ENCODE data around the gene SLC17A8.
"Not testable (repeated sequence)": the region's sequence is repeated elsewhere in the genome, so short reads cannot be mapped to it uniquely, and the experiment has no call there.

Gene SLC17A8

DNA sequence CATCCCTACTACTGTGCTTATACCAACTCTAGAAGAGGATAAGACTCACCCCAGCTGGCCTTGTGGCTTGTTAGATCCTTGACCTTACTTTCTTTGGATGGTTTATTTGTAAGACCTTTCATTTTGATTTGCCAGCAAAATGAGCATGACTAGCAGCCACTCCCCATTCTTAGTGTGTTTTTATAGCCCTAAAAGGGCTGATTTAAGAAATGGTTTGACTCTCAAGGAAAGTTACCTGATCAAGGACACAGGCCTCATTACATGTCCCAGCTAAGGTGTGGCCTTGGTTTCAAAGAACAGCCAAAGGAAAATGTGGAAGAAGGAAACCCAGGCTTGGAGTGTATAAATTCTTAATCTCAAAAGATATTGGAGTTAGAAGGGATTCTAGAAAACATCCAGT is 41.4 kb downstream of the SLC17A8 start:
- H3K4me1 ChIP-seq (ENCODE audit: control insufficient read depth, low read depth, low read length): no peaks in the 10 kb centered on the region
- H3K9me3 ChIP-seq (ENCODE audit: control insufficient read depth, low read depth, low read length): no peaks in the 10 kb centered on the region
- no peak overlapping the region for H3K27ac ChIP-seq (ENCODE audit: low read length)
- H3K36me3 ChIP-seq (ENCODE audit: control insufficient read depth, low read depth, low read length): no peaks in the 10 kb centered on the region
- no peaks in the 10 kb centered on the region for H3K27me3 ChIP-seq (ENCODE audit: control insufficient read depth, insufficient read depth, low read length)
- no peak overlapping the region for H3K4me3 ChIP-seq (ENCODE audit: low read length)
- H3K9ac ChIP-seq (ENCODE audit: low read length): no peak overlapping the region

DNA sequence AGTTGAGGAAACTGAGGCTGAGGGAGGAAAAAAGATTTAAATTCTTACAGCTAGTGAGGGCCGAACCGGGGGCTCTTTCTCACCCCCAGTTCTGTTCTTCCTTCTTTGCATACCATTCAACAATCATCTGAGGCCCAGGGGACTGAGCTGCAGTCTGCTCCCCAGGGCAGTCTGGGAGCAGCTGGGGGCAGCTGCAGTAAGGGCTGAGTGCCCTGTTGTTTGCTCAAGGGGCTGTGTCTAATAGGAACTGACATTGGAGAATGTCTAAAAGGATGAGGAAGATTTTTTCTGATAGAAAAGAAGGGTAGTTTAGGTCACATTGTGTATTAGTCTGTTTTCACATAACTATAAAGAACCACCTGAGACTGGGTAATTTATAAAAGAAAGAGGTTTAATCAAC is 42.2 kb downstream of the SLC17A8 start:
- H3K27me3 ChIP-seq (ENCODE audit: control insufficient read depth, insufficient read depth, low read length): no peaks in the 10 kb centered on the region
- H3K4me3 ChIP-seq (ENCODE audit: low read length): no peak overlapping the region
- no peaks in the 10 kb centered on the region for H3K4me1 ChIP-seq (ENCODE audit: control insufficient read depth, low read depth, low read length)
- H3K36me3 ChIP-seq (ENCODE audit: control insufficient read depth, low read depth, low read length): no peaks in the 10 kb centered on the region
- H3K27ac ChIP-seq (ENCODE audit: low read length): no peak overlapping the region
- no peak overlapping the region for H3K9ac ChIP-seq (ENCODE audit: low read length)
- no peaks in the 10 kb centered on the region for H3K9me3 ChIP-seq (ENCODE audit: control insufficient read depth, low read depth, low read length)

DNA sequence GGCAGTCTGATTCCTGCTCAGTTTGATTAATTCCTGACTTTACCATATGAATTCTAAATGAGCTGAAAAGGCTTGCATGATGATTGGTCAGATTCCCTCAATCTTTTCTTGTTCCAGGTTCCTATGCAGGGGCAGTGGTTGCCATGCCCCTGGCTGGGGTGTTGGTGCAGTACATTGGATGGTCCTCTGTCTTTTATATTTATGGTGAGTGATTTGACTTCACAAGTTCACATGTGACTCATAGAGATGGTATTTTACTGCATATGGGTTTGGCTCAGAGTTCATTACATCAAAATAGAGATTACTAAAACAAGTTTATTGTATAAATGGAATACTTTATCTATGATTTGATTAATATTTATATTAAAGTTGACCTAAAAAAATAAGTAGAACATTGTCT is 44.8 kb downstream of the SLC17A8 start:
- Histone ChIP-seq H3K4me3 (ENCODE audit: low read length) (no peak overlapping the region), H3K9me3 (ENCODE audit: control insufficient read depth, low read depth, low read length) (no peaks in the 10 kb centered on the region), H3K36me3 (ENCODE audit: control insufficient read depth, low read depth, low read length) (no peaks in the 10 kb centered on the region), H3K4me1 (ENCODE audit: control insufficient read depth, low read depth, low read length) (no peaks in the 10 kb centered on the region), H3K27ac (ENCODE audit: low read length) (no peak overlapping the region), H3K27me3 (ENCODE audit: control insufficient read depth, insufficient read depth, low read length) (no peaks in the 10 kb centered on the region), H3K9ac (ENCODE audit: low read length) (no peak overlapping the region)

DNA sequence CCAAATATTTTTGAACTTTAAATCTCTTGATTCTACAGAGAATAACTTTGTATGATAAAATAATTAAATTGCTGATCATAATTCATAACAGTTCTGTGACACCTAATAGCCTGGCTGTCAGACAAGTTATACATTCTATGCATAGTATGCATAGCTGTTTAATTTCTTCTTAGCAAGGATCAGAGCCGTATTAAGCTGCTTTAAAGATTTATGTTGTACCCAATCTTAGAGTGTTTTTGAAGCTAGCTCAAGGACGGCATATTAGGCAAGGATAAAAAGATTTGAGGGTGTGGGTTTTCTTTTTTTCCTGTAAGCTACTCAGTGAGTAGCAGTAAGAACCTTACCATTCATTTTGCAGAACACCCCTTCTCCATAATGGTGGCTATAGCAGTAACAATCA is 45.9 kb downstream of the SLC17A8 start:
- Histone ChIP-seq H3K27ac (ENCODE audit: low read length) (no peak overlapping the region), H3K4me3 (ENCODE audit: low read length) (no peak overlapping the region), H3K27me3 (ENCODE audit: control insufficient read depth, insufficient read depth, low read length) (no peaks in the 10 kb centered on the region), H3K36me3 (ENCODE audit: control insufficient read depth, low read depth, low read length) (no peaks in the 10 kb centered on the region), H3K9ac (ENCODE audit: low read length) (no peak overlapping the region), H3K4me1 (ENCODE audit: control insufficient read depth, low read depth, low read length) (no peaks in the 10 kb centered on the region), H3K9me3 (ENCODE audit: control insufficient read depth, low read depth, low read length) (no peaks in the 10 kb centered on the region)

DNA sequence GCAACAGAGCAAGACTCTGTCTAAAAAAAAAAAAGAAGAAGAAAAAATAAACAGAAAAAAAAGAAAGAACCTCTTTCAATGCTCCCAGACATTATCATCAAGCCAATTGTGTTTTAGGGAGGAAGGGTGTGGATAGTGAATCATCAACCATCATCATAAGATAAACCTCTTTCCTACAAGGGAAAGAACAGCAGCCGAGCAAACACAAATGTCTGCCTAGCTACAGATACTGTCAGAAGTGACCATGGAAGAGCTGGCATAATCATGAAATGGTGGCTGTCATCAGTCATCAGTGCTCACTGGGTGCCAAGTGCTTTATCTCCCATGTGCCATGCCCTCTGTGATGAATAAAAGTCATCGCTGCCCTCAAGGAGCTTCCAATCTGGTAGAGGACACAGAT is 46.6 kb downstream of the SLC17A8 start:
- no peak overlapping the region for H3K27ac ChIP-seq (ENCODE audit: low read length)
- no peaks in the 10 kb centered on the region for H3K27me3 ChIP-seq (ENCODE audit: control insufficient read depth, insufficient read depth, low read length)
- H3K9me3 ChIP-seq (ENCODE audit: control insufficient read depth, low read depth, low read length): no peaks in the 10 kb centered on the region
- H3K4me1 ChIP-seq (ENCODE audit: control insufficient read depth, low read depth, low read length): no peaks in the 10 kb centered on the region
- H3K36me3 ChIP-seq (ENCODE audit: control insufficient read depth, low read depth, low read length): no peaks in the 10 kb centered on the region
- H3K4me3 ChIP-seq (ENCODE audit: low read length): no peak overlapping the region
- H3K9ac ChIP-seq (ENCODE audit: low read length): no peak overlapping the region

DNA sequence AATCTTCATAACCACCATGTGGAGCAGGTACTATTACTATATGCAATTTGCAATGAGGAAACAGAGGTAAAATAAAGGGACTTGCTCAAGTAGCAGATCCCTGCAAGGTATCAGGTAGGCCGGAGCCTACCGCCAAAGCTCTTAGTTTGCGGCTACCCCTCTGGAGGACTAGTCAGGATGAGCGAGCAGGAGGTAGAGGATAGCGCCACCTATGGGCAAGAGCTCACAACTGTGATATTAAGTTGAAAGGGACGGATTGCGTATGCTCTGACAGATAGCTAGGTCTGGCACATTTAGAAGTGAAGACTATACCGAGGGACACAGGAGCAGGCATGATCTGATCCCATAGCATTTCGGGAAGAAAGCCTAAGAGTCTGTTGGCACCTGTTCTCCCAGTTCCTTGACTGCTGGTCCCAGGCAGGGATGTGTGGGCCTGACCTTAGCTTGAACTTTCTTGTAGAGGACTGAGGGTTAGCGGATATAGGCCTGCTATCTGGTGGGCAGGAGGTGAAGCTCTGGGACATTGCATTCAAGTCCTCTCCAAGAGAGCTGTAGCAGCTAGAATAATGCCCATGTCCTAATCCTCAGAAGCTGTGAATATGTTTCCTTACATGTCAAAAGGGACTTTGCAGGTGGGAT is 48.0 kb downstream of the SLC17A8 start:
- H3K4me1 ChIP-seq (ENCODE audit: control insufficient read depth, low read depth, low read length): no peaks in the 10 kb centered on the region
- no peak overlapping the region for H3K9ac ChIP-seq (ENCODE audit: low read length)
- no peaks in the 10 kb centered on the region for H3K9me3 ChIP-seq (ENCODE audit: control insufficient read depth, low read depth, low read length)
- H3K36me3 ChIP-seq (ENCODE audit: control insufficient read depth, low read depth, low read length): no peaks in the 10 kb centered on the region
- H3K4me3 ChIP-seq (ENCODE audit: low read length): no peak overlapping the region
- no peak overlapping the region for H3K27ac ChIP-seq (ENCODE audit: low read length)
- H3K27me3 ChIP-seq (ENCODE audit: control insufficient read depth, insufficient read depth, low read length): no peaks in the 10 kb centered on the region

DNA sequence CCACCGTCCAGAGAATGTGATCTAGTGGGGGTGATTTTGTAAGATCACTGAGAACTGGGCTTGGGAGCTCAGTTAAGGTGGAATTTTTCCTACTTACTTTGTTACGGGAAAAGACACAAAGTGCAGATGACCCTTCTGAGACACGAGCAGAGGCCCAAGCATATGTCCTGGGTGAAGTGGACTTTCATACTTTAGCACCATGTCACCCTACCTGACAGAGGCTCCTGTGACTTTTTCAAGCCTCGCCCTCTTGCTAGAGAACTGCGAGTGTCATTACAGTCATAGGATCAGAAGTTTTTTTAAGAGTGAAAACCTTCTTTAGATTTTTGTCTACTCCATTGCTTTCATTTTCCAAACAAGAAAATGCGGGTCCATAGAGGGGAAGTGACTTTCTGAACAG is 56.1 kb downstream of the SLC17A8 start:
- no peak overlapping the region for H3K4me3 ChIP-seq (ENCODE audit: low read length)
- no peak overlapping the region for H3K9ac ChIP-seq (ENCODE audit: low read length)
- H3K9me3 ChIP-seq (ENCODE audit: control insufficient read depth, low read depth, low read length): no peaks in the 10 kb centered on the region
- H3K27me3 ChIP-seq (ENCODE audit: control insufficient read depth, insufficient read depth, low read length): no peaks in the 10 kb centered on the region
- no peaks in the 10 kb centered on the region for H3K36me3 ChIP-seq (ENCODE audit: control insufficient read depth, low read depth, low read length)
- H3K27ac ChIP-seq (ENCODE audit: low read length): no peak overlapping the region
- H3K4me1 ChIP-seq (ENCODE audit: control insufficient read depth, low read depth, low read length): peaks cover 8% of the 10 kb centered on the region

DNA sequence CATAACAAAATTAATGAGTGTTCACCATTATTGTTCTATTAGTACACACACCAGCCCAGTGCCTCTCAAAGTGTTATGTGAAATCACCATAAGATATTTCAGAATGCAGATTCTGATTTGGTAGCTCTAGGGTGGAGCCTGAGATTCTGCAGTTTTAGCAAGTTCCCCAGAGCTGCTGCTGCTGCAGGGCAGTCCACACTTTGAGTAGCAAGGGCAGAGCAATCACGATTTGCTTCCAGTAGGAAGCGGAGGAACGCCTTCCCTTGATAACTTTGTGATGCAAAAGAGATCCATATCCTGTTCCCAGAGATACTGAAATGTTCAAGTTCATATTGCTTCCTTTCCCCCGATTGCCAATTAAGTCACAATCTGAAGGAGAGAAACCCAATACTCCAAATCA is 57.9 kb downstream of the SLC17A8 start:
- no peak overlapping the region for H3K9ac ChIP-seq (ENCODE audit: low read length)
- no peaks in the 10 kb centered on the region for H3K27me3 ChIP-seq (ENCODE audit: control insufficient read depth, insufficient read depth, low read length)
- H3K27ac ChIP-seq (ENCODE audit: low read length): no peak overlapping the region
- H3K36me3 ChIP-seq (ENCODE audit: control insufficient read depth, low read depth, low read length): no peaks in the 10 kb centered on the region
- no peaks in the 10 kb centered on the region for H3K9me3 ChIP-seq (ENCODE audit: control insufficient read depth, low read depth, low read length)
- no peak overlapping the region for H3K4me3 ChIP-seq (ENCODE audit: low read length)
- peaks cover 8% of the 10 kb centered on the region for H3K4me1 ChIP-seq (ENCODE audit: control insufficient read depth, low read depth, low read length)

DNA sequence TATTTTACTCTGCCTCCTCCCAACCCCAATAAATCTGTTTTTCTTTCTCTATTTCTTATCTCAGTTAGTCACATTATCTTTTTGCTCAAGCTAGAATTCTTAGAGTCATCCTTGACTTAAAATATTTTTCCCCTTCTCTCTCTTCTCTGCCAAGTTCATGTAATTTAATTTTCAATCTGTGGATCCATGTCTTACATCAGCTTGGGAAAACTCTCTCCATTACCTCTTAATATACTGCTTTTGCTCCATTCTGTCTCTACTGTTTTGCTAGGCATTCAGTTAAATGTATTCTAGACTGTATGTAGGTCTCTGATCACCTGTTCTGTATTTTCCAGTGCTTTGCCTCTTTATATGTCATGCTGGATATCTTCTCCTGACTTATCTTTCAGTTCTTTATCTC is 65.8 kb downstream of the SLC17A8 start:
- Histone ChIP-seq H3K4me1 (ENCODE audit: control insufficient read depth, low read depth, low read length) (no peaks in the 10 kb centered on the region), H3K9ac (ENCODE audit: low read length) (no peak overlapping the region), H3K27me3 (ENCODE audit: control insufficient read depth, insufficient read depth, low read length) (no peaks in the 10 kb centered on the region), H3K36me3 (ENCODE audit: control insufficient read depth, low read depth, low read length) (no peaks in the 10 kb centered on the region), H3K9me3 (ENCODE audit: control insufficient read depth, low read depth, low read length) (no peaks in the 10 kb centered on the region), H3K27ac (ENCODE audit: low read length) (no peak overlapping the region), H3K4me3 (ENCODE audit: low read length) (no peak overlapping the region)

DNA sequence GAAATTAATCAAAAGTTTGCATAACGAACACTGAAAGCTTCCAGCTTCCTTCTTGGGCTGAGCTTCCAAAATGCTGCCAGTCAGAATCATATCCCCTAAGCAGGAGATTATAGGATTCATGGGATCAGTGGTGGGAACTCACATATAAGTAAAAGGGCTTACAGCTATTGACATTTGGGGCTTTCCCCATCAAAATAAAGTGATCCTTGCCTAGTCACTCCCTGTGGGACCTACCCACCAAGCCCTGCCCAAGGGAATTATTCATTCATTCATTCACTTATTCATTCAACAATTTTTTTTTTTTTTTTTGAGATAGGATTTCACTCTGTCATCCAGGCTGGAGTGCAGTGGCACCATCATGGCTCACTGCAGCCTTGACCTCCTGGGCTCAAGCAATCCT is 69.3 kb downstream of the SLC17A8 start:
- H3K9me3 ChIP-seq (ENCODE audit: control insufficient read depth, low read depth, low read length): no peaks in the 10 kb centered on the region
- H3K36me3 ChIP-seq (ENCODE audit: control insufficient read depth, low read depth, low read length): no peaks in the 10 kb centered on the region
- no peak overlapping the region for H3K27ac ChIP-seq (ENCODE audit: low read length)
- H3K27me3 ChIP-seq (ENCODE audit: control insufficient read depth, insufficient read depth, low read length): no peaks in the 10 kb centered on the region
- H3K9ac ChIP-seq (ENCODE audit: low read length): no peak overlapping the region
- no peaks in the 10 kb centered on the region for H3K4me1 ChIP-seq (ENCODE audit: control insufficient read depth, low read depth, low read length)
- H3K4me3 ChIP-seq (ENCODE audit: low read length): no peak overlapping the region

DNA sequence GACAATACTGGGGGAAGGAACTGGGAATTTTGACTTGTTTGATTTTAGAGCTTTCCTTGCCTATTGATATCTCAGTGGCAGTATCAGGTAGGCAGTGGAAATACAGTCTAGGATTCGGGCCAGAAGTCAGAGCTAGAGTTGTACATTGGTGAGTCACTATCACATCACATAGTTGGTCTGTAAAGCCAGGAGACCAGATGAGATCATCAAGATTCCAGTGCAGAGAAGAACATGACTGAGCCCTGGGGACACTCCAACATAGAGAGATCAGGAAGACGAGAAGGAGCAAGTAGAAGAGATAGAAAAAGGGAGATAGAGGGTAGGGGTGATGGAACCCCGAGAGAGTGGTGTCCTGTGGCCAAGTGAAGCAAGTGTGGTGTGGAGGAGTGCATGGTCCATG is 70.2 kb downstream of the SLC17A8 start:
- no peaks in the 10 kb centered on the region for H3K27me3 ChIP-seq (ENCODE audit: control insufficient read depth, insufficient read depth, low read length)
- no peaks in the 10 kb centered on the region for H3K9me3 ChIP-seq (ENCODE audit: control insufficient read depth, low read depth, low read length)
- no peak overlapping the region for H3K27ac ChIP-seq (ENCODE audit: low read length)
- no peaks in the 10 kb centered on the region for H3K36me3 ChIP-seq (ENCODE audit: control insufficient read depth, low read depth, low read length)
- H3K9ac ChIP-seq (ENCODE audit: low read length): no peak overlapping the region
- H3K4me3 ChIP-seq (ENCODE audit: low read length): no peak overlapping the region
- H3K4me1 ChIP-seq (ENCODE audit: control insufficient read depth, low read depth, low read length): no peaks in the 10 kb centered on the region

DNA sequence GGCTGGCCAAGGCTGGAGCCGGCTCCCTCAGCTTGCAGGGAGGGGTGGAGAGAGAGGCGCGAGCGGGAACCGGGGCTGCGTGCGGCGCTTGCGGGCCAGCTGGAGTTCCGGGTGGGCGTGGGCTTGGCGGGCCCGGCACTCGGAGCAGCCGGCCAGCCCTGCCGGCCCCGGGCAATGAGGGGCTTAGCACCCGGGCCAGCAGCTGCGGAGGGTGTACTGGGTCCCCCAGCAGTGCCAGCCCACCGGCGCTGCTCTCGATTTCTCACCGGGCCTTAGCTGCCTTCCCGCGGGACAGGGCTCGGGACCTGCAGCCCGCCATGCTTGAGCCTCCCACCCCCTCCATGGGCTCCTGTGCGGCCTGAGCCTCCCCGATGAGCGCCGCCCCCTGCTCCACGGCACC is 73.4 kb downstream of the SLC17A8 start:
- H3K9ac ChIP-seq (ENCODE audit: low read length); H3K4me1 ChIP-seq (ENCODE audit: control insufficient read depth, low read depth, low read length); H3K9me3 ChIP-seq (ENCODE audit: control insufficient read depth, low read depth, low read length); H3K27me3 ChIP-seq (ENCODE audit: control insufficient read depth, insufficient read depth, low read length); H3K4me3 ChIP-seq (ENCODE audit: low read length); H3K27ac ChIP-seq (ENCODE audit: low read length); H3K36me3 ChIP-seq (ENCODE audit: control insufficient read depth, low read depth, low read length): not testable (repeated sequence)

Data from iPS-18a (cell line).